NCI-H69 (cell line): Measurements from ENCODE around the gene CEP76.
"Not testable (repeated sequence)": the region's sequence is repeated elsewhere in the genome, so short reads cannot be mapped to it uniquely, and the experiment has no call there.

ENCODE experiments used
- DNase-seq: peaks from one replicate; lab custom pipeline; 2025; lab: John Stamatoyannopoulos, UW

The CEP76 gene

DNA sequence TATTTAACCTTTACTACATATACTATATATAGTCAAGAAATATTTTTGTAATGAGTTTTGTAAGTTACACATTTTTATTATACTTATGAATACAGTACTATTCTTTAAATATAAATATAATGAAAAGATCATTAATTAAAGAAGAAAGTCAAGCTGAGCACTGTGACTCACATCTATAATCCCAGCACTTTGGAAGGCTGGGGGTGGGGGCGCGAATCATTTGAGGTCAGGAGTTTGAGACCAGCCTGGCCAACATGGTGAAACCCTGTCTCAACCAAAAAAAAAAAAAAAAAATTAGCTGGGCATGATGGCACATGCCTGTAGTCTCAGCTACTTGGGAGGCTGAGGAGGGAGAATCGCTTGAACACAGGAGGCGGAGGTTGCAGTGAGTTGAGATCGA lies 58.8 kb downstream of the CEP76 start:
- not testable (repeated sequence) for DNase-seq

DNA sequence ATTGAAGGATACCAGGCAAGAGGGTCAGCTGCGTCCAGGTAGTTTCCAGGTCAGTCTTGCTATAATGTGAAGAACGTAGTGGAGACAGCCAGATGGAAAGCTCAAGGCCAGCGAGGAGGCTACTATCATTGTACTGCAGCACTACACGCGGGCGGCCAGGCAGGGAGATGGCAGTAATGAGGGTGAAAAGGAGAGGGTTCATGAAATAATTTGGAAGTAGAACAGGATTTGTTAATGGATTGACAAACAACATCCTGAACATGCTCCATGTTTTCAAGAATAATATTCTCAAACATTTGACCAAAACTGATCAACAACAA lies 61.7 kb downstream of the CEP76 start:
- DNase-seq: peak; percentile 51

DNA sequence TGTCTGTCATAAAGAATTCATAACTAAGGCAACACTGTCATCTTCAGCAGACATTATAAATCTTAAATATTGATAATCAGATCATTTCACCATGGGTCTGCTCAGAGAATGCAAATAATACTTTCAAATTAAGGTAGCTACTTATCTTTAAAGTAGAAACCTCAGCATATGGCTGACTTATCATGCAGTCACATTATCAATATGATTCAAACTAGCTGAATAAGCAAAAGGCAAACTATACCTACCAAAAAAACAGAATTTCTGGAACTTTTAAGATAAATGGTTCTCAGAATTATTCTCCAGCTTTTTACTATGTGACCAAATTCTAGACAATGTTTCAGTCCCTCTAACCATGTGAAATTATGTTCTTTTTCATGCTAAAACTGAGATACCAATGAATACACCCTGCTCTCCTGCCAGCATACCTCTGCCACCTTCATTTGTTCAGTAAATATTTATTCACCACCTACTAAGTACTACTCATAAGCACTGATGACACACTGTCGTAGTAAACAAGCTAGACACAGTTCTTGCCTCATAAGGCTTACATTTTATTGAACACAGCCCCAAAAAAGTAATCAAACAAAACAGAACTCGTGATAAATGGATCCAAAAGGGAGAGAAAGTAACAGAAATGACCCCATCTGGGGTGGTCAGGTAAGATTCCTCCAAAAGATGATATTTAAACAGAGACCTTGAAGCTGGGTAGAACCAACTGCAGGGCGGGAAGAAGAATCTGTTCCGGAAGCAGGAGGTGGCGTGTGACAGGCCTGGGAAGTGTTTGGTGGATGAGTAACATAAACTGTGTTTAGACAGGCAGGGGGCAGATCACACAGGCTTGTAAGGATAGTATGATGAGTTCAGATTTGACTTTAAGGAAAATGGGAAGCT lies 62.3 kb downstream of the CEP76 start:
- peak; percentile 51 for DNase-seq

DNA sequence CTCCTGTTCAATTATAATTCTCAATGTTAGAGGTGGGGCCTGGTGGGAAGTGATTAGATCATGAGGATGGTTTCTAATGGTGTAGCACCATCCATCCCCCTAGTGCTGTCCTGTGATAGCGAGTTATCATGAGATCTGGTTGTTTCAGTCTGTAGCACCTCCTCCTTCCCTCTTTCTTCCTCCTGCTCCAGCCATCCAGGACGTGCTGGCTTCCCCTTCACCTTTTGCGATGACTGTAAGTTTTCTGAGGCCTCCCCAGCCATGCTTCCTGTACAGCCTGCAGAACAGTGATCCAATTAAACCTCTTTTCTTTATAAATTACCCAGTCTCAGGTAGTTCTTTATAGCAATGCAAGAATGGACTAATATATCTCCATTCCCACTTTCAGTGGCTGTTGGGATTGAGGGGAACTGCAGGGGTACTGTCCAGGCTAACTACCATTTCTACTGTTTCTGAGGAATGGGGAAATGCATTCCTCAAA lies 63.8 kb downstream of the CEP76 start:
- no peak for DNase-seq

DNA sequence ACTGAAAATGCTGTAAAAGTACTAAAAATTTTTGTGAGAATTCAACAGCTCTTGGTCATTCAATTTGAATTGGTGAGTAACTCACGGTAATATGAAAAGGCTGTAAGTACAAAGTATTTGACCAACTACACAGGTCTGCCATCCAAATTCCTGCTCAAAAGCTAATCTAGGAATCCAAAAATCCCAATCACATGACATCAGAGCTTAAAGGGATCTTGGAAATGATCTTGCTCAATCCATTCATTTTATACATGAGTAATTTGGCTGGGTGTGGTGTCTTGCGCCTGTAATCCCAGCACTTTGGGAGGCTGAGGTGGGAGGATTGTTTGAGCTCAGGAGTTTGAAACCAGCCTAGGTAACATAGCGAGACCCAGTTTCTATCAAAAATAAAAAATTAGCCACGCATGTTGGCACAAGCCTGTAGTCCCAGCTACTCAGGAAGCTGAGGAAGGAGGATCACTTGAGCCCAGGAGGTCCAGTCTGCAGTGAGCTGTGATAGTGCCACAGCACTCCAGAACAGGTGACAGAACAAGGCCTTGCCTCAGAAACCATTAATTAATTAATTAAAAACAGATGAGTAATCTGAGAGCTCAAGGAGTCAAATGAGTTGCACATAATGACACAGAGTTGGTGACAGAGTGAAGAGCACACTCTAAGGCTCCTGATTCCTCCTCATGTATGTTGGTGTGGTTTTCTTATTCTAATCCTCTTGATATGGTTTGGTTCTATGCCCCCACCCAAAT lies 64.5 kb downstream of the CEP76 start:
- DNase-seq: no peak

DNA sequence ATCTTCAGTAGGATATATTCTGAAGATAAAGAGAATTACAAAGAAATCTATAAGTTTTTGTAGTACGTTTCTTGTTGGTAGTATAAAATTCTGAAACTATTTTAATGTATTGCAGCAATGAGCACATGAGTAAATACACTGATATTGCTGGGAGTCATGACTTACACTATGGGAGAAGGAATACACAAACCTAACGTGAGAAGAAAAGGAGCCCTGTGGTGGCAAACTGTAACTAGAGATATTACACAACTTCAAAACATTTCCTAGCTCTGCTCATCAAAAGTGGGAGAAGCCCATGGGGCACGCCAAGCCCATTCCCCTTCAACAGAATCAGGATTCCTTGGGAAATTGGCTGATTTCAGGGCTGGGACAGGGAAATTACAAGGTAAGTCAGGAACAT lies 65.1 kb downstream of the CEP76 start:
- DNase-seq: no peak

DNA sequence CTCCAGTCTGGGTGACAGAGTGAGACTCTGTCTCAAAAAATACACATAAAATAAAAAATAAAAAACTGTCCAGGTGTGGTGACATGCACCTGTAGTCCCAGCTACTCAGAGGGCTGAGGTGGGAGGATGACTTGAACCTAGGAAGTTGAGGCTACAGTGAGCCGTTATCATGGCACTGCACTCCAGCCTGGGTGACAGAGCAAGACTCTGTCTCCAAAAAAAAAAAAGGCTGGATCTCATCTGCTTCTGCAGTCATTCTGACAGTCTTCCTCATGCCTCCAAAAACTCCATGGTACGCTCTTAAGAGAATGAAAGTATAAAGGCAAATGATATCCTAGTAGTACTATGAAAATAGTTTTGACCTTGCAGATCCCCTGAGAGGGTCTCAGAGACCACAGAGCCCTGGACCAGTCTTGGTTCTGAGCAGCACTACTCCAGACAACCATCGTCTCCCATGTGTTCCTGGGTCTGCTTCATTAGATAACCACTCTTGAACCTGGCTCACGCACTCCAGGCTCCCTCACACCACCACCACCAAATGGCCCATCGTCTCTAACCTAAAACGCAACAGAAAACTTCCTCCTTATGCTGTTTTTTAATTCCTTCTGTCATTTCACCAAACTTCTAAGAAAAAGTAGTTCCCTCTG lies 70.6 kb downstream of the CEP76 start:
- DNase-seq: no peak

DNA sequence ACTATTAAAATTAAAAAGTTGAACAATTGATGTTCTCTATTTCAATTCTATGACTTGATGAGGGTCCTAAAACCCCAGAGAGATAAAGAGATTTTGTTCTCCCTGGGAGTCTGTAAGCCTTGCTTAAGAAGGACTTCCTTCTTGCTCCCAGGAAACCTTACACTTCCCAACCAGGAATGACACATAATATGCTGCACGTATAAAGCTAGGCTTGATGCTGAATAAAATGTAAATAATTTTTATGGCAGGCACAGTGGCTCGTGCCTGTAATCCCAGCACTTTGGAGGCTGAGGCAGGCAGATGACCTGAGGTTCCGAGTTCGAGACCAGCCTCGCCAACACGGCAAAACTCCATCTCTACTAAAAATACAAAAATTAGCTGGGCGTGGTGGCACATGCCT lies 72.4 kb downstream of the CEP76 start:
- peak; percentile 22 for DNase-seq

DNA sequence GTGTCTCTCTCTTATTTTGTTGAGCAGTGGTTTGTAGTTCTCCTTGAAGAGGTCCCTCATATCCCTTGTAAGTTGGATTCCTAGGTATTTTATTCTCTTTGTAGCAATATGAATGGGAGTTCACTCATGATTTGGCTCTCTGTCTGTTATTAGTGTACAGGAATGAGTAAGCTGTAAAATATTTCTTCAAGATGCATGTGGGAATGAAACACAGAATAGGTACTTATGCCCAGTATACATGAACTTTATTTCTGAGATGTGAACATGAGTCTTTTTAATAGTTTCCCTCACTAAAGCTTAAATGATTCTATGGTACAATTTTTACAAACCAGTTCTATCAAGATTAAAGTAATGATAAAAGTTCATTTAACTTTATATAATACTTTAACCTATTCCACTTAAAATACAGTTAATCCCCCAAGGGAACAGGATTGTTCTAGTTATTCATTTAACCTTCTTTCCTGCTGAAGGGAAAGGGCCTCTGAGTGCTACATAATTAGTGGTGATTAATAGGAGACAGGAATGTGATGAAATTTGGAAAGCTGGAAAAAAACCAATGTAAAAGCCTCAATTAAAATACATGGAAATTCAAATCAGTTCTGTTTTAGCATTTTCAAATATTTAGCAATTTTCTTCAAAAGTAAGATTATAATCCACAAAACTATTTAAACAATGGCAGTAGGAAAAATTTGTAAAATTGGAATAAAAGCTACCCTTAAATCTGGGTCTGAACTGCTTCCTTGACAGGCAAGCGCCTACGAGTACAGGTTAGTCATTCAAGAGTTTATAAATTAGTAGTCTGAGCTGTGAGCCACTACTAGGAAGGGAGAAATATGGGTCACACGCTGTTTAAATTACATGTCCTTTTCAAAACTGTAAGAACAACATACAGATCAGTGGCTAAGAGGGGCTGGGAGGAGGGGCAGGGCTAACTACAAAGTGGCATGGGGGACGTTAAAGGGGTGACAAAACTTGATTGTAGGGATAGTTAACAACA lies 73.5 kb downstream of the CEP76 start:
- peak; percentile 79 for DNase-seq

DNA sequence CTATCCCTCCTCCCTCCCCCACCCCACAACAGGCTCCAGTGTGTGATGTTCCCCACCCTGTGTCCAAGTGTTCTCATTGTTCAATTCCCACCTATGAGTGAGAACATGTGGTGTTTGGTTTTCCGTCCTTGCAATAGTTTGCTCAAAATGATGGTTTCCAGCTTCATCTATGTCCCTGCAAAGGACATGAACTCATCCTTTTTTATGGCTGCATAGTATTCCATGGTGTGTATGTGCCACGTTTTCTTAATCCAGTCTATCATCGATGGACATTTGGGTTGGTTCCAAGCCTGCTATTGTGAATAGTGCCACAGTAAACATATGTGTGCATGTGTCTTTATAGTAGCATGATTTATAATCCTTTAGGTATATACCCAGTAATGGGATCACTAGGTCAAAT lies 75.3 kb downstream of the CEP76 start:
- DNase-seq: not testable (repeated sequence)

DNA sequence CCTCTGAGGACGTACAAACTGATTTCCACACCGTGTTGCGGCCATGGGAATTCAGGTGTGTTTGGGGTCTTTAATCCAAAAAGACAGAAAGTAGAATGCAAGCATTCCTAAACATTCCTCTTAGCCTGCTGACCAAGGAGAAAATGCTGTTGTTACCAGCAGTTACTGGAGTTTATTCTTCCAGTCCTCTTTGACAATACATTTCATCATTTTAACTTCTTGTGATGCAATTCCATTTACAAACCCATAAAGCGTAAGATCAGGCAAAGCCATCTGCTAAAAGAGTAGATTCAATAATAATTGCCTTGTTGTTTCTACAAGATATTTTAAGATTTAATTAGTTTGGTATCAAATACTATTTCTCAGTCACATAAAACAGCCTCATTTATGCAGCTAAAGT lies 77.3 kb downstream of the CEP76 start:
- DNase-seq: no peak
